ENCODE measurements around the gene STRIP1.
"Not testable (repeated sequence)": the region's sequence is repeated elsewhere in the genome, so short reads cannot be mapped to it uniquely, and the experiment has no call there.

Gene STRIP1

GRCh38 chr1:110068646-110069403, 34.4 kb downstream of the STRIP1 start:
- DNase-seq (ENCODE audit: low read depth in 2 of 2): no peak

GRCh38 chr1:110069404-110070281, 35.2 kb downstream of the STRIP1 start:
- no peak for DNase-seq (ENCODE audit: low read depth in 2 of 2)

GRCh38 chr1:110070282-110070669, 35.9 kb downstream of the STRIP1 start:
- DNase-seq (ENCODE audit: low read depth in 2 of 2): no peak

- no peak for DNase-seq (ENCODE audit: low read depth in 2 of 2)
Observed at GRCh38 chr1:110070671-110071242, 36.3 kb downstream of the STRIP1 start, which contains the start of gene ALX3. TSS of gene ALX3 (minus strand) at chr1:110070672. CDS start at chr1:110070612, 60 bp downstream.

GRCh38 chr1:110074166-110074565, 39.7 kb downstream of the STRIP1 start:
- DNase-seq (ENCODE audit: low read depth in 2 of 2): no peak

- no peak for DNase-seq (ENCODE audit: low read depth in 2 of 2)
Observed at GRCh38 chr1:110076789-110077500, 42.5 kb downstream of the STRIP1 start.

- not testable (repeated sequence) for DNase-seq (ENCODE audit: low read depth in 2 of 2)
Observed at GRCh38 chr1:110079995-110080394, 45.6 kb downstream of the STRIP1 start.

- DNase-seq (ENCODE audit: low read depth in 2 of 2): no peak
Observed at GRCh38 chr1:110081061-110081460, 46.6 kb downstream of the STRIP1 start.

- no peak for DNase-seq (ENCODE audit: low read depth in 2 of 2)
Observed at GRCh38 chr1:110082477-110082876, 48.1 kb downstream of the STRIP1 start.

GRCh38 chr1:110083061-110083865, 48.8 kb downstream of the STRIP1 start:
- no peak for DNase-seq (ENCODE audit: low read depth in 2 of 2)

- DNase-seq (ENCODE audit: low read depth in 2 of 2): no peak
Observed at GRCh38 chr1:110083866-110084226, 49.4 kb downstream of the STRIP1 start.

GRCh38 chr1:110084227-110085078, 50.0 kb downstream of the STRIP1 start:
- no peak for DNase-seq (ENCODE audit: low read depth in 2 of 2)

GRCh38 chr1:110085671-110086070, 51.2 kb downstream of the STRIP1 start:
- DNase-seq (ENCODE audit: low read depth in 2 of 2): no peak

GRCh38 chr1:110086961-110087360, 52.5 kb downstream of the STRIP1 start:
- no peak for DNase-seq (ENCODE audit: low read depth in 2 of 2)

GRCh38 chr1:110087812-110088738, 53.7 kb downstream of the STRIP1 start:
- no peak for DNase-seq (ENCODE audit: low read depth in 2 of 2)

- no peak for DNase-seq (ENCODE audit: low read depth in 2 of 2)
Observed at GRCh38 chr1:110088739-110089316, 54.4 kb downstream of the STRIP1 start.

GRCh38 chr1:110089561-110090275, 55.3 kb downstream of the STRIP1 start:
- DNase-seq (ENCODE audit: low read depth in 2 of 2): no peak

GRCh38 chr1:110091381-110091780, 57.0 kb downstream of the STRIP1 start:
- DNase-seq (ENCODE audit: low read depth in 2 of 2): no peak

Measured in stimulated activated CD8-positive, alpha-beta memory T cell treated with anti-CD3 and anti-CD28 coated beads, Interleukin-2, amount 100 ng/mL, for 48 hours (primary cell).